NCI-H146 treated with DMSO at 0.1 percent for 48 hours (cell line): ENCODE results near the gene ZNF296.

Source experiments
- DNase-seq: peaks from one replicate; lab custom pipeline; 2025; ENCODE audit not compliant: unreplicated experiment; lab: John Stamatoyannopoulos, UW

Gene ZNF296

GRCh38 chr19:45027371-45027770 is 48.9 kb downstream of the ZNF296 start:
- DNase-seq: no peak

- no peak for DNase-seq
These were observed 51.0 kb downstream of the ZNF296 start for GRCh38 chr19:45025264-45025663.

- no peak for DNase-seq
These were observed 53.2 kb downstream of the ZNF296 start for GRCh38 chr19:45023048-45023447.

- DNase-seq: no peak
These were observed 54.3 kb downstream of the ZNF296 start for GRCh38 chr19:45021971-45022370.
